ENCODE data around the gene SNU13.
A peak's percentile ranks its signal among the peaks of the same experiment; 100 is the strongest.
"Not testable (repeated sequence)": the region's sequence is repeated elsewhere in the genome, so short reads cannot be mapped to it uniquely, and the experiment has no call there.

Gene SNU13

GRCh38 chr22:41681616-41682015 lies 7.1 kb downstream of the SNU13 start:
- peak overlapping the region; percentile 60 for H3K4me3 ChIP-seq (ENCODE audit: low read depth, low read length)
- TF ChIP-seq CTCF (IDR thresholded peaks at IDR 0.05; ENCODE audit: borderline replicate concordance, insufficient read depth, low read depth, low read length): no peak

DNA sequence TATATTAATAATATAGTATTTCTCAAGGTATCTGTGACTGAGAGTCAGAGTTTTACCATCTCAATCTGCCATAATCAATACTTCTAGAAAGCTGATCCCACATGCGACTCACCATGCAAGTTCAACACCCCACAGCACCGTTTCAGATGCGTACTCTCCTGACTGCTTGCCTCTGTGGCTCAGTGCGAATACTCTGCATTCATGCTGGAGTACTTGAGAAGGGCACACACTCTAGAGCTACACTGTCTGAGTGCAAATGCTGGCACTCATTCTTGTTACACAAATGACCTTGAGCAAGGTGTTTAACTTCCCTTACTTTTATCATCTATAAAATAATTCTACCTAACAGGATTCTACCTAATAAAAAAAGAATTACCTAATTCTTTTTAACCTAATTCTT lies 12.5 kb downstream of the SNU13 start:
- no peak overlapping the region for H3K4me3 ChIP-seq (ENCODE audit: low read depth, low read length)
- TF ChIP-seq CTCF (IDR thresholded peaks at IDR 0.05; ENCODE audit: borderline replicate concordance, insufficient read depth, low read depth, low read length): no peak

GRCh38 chr22:41674846-41675340 lies 13.8 kb downstream of the SNU13 start:
- no peak overlapping the region for H3K4me3 ChIP-seq (ENCODE audit: low read depth, low read length)
- TF ChIP-seq CTCF (IDR thresholded peaks at IDR 0.05; ENCODE audit: borderline replicate concordance, insufficient read depth, low read depth, low read length): no peak

DNA sequence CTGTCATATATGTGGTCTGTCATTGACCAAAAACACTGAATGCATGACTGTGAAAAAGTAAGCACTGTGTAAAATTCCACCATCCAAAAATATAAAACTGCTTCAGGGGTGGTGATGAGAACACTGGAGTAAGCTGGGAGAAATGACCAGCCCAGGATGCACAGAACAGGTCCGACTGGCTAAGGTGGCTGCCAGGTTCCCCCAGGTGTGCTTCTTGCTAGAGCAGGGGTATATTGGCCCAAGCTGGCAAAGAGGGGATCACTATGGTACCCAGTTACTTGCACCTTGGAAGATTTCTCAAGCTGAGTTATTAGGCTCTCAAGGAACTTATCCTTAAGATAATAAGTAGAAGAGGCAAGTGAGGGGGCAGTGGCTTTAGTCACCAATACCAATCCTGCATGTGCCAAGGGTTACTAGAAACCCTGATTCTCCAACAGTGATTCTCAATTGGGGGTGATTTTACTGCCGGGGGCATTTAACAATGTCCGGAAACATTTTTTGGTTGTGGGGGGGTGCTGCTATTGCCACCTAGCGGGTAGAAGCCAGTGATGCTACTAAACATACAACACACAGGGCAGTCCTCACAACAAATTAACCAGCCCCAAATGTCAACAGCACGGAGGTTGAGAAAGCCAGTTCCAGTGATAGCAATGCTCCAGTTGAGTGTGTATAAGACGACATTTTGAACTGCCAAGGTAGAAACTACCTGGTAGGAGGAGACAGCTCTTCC lies 15.7 kb downstream of the SNU13 start:
- H3K4me3 ChIP-seq (ENCODE audit: low read depth, low read length): no peak overlapping the region
- peak; percentile 37 for TF ChIP-seq CTCF (IDR thresholded peaks at IDR 0.05; ENCODE audit: borderline replicate concordance, insufficient read depth, low read depth, low read length)

GRCh38 chr22:41672096-41672495 lies 16.6 kb downstream of the SNU13 start:
- not testable (repeated sequence) for H3K4me3 ChIP-seq (ENCODE audit: low read depth, low read length)

DNA sequence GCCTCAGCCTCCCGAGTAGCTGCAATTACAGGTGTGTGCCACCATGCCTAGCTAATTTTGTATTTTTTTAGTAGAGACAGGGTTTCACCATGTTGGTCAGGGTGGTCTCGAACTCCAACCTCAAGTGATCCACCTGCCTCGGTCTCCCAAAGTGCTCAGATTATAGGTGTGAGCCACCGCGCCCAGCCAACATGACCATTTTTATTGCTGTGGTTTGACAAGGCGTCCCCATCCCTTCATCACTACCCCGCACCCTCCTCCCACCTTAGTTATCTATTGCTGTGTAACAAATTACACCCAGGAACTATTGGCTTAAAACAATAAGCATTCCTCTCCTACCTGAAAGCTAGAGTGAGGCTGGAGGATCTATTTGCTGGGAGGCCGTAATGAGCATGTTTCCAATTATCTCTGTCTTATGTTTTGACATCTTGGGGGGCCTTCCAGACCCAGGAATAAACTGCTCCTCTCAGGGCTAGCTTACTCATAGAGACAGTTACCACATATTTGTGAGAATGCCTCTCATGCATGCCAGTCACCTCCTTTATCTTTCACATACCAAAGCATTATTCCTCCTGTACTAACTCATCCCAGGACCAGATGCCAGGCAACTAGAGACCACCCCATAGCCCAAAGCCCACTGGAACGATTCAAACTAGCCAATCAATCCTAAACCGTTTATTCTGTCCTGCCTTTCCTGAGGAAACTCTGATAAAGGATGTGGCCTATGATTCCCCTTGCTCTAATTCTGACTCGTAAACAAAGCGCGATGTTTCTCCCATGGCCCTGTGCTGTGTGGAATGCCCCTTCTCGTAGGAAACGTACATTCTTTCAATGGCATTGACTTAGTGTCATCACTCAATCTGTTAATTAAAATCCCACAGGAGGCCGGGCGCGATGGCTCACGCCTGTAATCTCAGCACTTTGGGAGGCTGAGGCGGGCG lies 19.4 kb downstream of the SNU13 start:
- no peak for TF ChIP-seq CTCF (IDR thresholded peaks at IDR 0.05; ENCODE audit: borderline replicate concordance, insufficient read depth, low read depth, low read length)
- H3K4me3 ChIP-seq (ENCODE audit: low read depth, low read length): no peak overlapping the region

DNA sequence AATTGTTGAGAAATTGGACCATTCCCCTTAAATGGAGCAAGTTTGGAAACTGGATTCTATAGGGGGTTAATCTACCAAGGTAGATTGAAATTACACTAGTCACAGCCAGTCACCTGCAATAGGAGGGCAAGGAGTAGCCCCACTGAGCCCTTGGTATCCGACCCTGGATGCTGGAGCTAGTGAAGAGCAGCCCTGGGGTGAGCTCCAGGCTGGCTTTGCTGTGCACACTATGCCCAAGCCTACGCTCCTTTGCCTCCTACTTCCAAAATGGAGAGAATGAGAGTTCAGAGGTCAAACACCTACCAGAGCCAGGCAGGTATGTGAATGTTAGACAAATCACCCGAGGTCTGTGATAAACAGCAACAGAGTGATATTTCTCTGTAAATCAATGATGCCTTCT lies 23.7 kb downstream of the SNU13 start:
- H3K4me3 ChIP-seq (ENCODE audit: low read depth, low read length): no peak overlapping the region
- TF ChIP-seq CTCF (IDR thresholded peaks at IDR 0.05; ENCODE audit: borderline replicate concordance, insufficient read depth, low read depth, low read length): no peak
